ENCODE measurements around the gene ARID4B. TPM values are rescaled to one million over a fixed set of nuclear protein-coding genes. Genes with fewer than 3 reads are reported as not detected.

The ARID4B gene
- total and polyA plus RNA-seq, 7 donors = 8.1 to 41.7 (median 30.1) TPM

DNA sequence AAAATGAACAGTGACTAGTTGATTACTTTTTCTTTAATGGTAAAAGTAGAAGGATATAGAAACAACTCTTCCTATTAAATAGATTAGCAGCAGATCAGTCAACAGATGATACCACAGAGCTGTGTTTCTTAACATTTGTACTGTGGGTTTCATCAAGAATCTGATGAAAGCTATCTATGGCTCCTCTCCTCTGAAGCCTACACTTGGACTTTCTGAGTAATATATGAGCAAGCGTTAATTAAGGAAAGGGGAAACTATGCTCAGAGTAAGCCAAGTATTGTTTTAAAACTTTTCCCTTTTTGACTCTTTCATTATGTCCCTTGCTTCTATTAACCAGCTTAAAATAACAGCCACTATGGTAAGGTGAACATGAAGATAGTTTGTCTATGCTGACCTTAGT lies 10.8 kb downstream of the ARID4B start:
- Histone ChIP-seq H3K4me1 (peaks cover 0 to 49% (median 37%) of the 10 kb centered on the region in 4 donors), H3K4me3 (no peak overlapping the region), H3K27ac (no peak overlapping the region), H3K9me3 (no peaks in the 10 kb centered on the region), H3K36me3 (peaks cover 0 to 16% (median 0%) of the 10 kb centered on the region in 4 donors), H3K27me3 (no peaks in the 10 kb centered on the region)
- WGBS, 2 donors = 57 to 83% methylated on average over 1 of the region's 1 CpG
- intact Hi-C loops (cut with DNase I) = no loop called here
- TF ChIP-seq CTCF (IDR thresholded peaks at IDR 0.05) = no peak
- no peak for TF ChIP-seq POLR2AphosphoS5 (IDR thresholded peaks at IDR 0.05)
- no peak for TF ChIP-seq POLR2A (IDR thresholded peaks at IDR 0.05)
- no peak for TF ChIP-seq EP300 (IDR thresholded peaks at IDR 0.05)
- DNase-seq = no peak

DNA sequence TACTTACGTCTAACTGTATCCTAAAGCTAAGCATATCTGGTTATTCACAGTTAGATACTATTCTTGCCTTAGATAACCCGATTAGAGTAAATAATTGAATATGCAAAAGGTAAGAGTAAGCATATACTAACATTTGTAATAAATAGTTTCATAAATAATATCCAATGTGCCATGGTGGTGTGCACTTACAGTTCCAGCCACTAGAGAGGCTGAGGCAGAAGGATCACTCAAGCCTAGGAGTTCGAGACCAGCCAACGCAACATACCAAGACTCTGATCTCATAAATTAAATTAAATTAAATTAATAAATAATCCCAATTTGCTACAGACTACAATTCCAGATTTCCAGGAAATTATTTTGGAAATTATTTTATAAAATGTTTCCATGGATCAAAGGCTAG lies 12.2 kb downstream of the ARID4B start:
- DNase-seq = no peak
- Histone ChIP-seq H3K9me3 (no peaks in the 10 kb centered on the region), H3K27ac (no peak overlapping the region), H3K27me3 (no peaks in the 10 kb centered on the region), H3K36me3 (peaks cover 0 to 16% (median 0%) of the 10 kb centered on the region in 4 donors), H3K4me1 (peaks cover 0 to 47% (median 30%) of the 10 kb centered on the region in 4 donors), H3K4me3 (no peak overlapping the region)
- no peak for TF ChIP-seq POLR2A (IDR thresholded peaks at IDR 0.05)
- TF ChIP-seq CTCF (IDR thresholded peaks at IDR 0.05) = no peak
- no peak for TF ChIP-seq POLR2AphosphoS5 (IDR thresholded peaks at IDR 0.05)
- no peak for TF ChIP-seq EP300 (IDR thresholded peaks at IDR 0.05)
- intact Hi-C loops (cut with DNase I) = no loop called here
- 94 to 96% methylated on average over 4 of the region's 4 CpGs for WGBS, 2 donors

- H3K9me3 ChIP-seq = no peaks in the 10 kb centered on the region
- no peaks in the 10 kb centered on the region for H3K27me3 ChIP-seq
- H3K27ac ChIP-seq = no peak overlapping the region
- no peak overlapping the region for H3K4me3 ChIP-seq
- no peak for DNase-seq
- peaks cover 0 to 16% (median 0%) of the 10 kb centered on the region in 4 donors for H3K36me3 ChIP-seq
- WGBS, 2 donors = 96 to 99% methylated on average over 5 of the region's 5 CpGs
- no peak for TF ChIP-seq POLR2AphosphoS5 (IDR thresholded peaks at IDR 0.05)
- no peak for TF ChIP-seq EP300 (IDR thresholded peaks at IDR 0.05)
- TF ChIP-seq POLR2A (IDR thresholded peaks at IDR 0.05) = no peak
- no peak for TF ChIP-seq CTCF (IDR thresholded peaks at IDR 0.05)
- H3K4me1 ChIP-seq = peaks cover 0 to 47% (median 35%) of the 10 kb centered on the region in 4 donors
- intact Hi-C loops (cut with DNase I) = no loop called here
These were observed 12.8 kb downstream of the ARID4B start for GRCh38 chr1:235315173-235315572.

GRCh38 chr1:235313931-235314678 lies 13.9 kb downstream of the ARID4B start:
- DNase-seq = no peak
- Histone ChIP-seq H3K36me3 (peaks cover 0 to 10% (median 0%) of the 10 kb centered on the region in 4 donors), H3K9me3 (no peaks in the 10 kb centered on the region), H3K4me3 (no peak overlapping the region), H3K4me1 (peaks cover 0 to 49% (median 37%) of the 10 kb centered on the region in 4 donors), H3K27ac (peak overlapping the region in 2 of 4 donors; percentile 1 to 4), H3K27me3 (no peaks in the 10 kb centered on the region)
- TF ChIP-seq POLR2A (IDR thresholded peaks at IDR 0.05) (no peak), POLR2AphosphoS5 (IDR thresholded peaks at IDR 0.05) (no peak), CTCF (IDR thresholded peaks at IDR 0.05) (no peak), EP300 (IDR thresholded peaks at IDR 0.05) (no peak)
- intact Hi-C loops (cut with DNase I) = no loop called here
- WGBS, 2 donors = 61 to 68% methylated on average over 4 of the region's 4 CpGs

Data from sigmoid colon (tissue), 7 donors.